ENCODE measurements around the gene ZNF385A. TPM values are rescaled to one million over a fixed set of nuclear protein-coding genes. Genes with fewer than 3 reads are reported as not detected.

The ZNF385A gene
- total and polyA plus RNA-seq, 2 of the 13 experiments (the other 11 are each of a cell fraction or from before 2014, with no cell fraction given), result 0.44 to 0.67 TPM

DNA sequence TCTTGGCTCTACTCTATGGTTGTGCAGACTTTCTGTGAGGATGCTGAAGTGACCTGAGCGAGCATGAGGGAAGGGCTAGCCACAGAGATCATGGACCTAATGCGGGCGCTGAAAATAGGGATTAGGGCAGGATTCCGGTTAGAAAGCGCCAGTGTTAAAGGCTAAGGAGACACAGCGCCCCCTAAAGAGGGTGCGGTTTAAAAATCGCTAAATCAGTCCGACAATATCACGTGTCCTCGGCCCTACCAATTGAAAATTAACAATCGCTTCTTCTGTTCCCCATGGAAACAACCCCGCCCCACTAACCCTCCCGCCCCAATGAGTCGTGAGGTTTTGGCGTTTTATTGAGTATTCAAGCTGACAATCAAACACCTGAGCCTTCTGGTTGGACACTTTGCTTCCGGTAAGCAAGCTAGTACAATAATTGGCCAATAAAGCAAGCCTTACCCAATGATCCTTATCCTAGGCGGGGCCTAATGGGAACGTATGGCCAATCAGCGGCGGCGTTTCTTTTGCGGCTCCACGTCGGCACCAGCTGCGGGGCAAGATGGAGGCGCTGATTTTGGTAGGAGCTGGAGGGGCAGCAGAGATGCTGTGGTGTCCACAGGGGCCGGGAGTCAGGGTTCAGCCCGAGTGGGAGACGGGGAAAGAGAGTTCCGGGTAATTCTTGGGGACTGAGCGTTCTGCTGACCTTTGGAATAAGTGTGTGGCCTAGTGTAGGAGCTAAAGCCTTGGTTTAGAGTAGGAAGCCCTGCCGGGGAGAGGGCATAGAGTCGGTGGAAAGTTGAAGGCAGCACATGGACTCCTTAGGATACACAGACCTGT is 59.7 kb downstream of the ZNF385A start, which contains the start of gene COPZ1 (continued):
- no peak; the same call in 1 of the 2 replicates for TF ChIP-seq EEA1 (CRISPR knock-in tag; IDR thresholded peaks at IDR 0.05; ENCODE audit: borderline replicate concordance)
- peak; percentile 62 for TF ChIP-seq ZNF781 (CRISPR knock-in tag; IDR thresholded peaks at IDR 0.05; ENCODE audit: borderline replicate concordance, not compliant biosample characterization)
- peak; percentile 87; the same call in 1 of the 2 replicates for TF ChIP-seq DMAP1 (CRISPR knock-in tag; IDR thresholded peaks at IDR 0.05)
- no peak for TF ChIP-seq ADNP (CRISPR knock-in tag; IDR thresholded peaks at IDR 0.05)
- TF ChIP-seq ZNF547 (CRISPR knock-in tag; IDR thresholded peaks at IDR 0.05), result no peak; the same call in 1 of the 2 replicates
- TF ChIP-seq, protein P1, sequence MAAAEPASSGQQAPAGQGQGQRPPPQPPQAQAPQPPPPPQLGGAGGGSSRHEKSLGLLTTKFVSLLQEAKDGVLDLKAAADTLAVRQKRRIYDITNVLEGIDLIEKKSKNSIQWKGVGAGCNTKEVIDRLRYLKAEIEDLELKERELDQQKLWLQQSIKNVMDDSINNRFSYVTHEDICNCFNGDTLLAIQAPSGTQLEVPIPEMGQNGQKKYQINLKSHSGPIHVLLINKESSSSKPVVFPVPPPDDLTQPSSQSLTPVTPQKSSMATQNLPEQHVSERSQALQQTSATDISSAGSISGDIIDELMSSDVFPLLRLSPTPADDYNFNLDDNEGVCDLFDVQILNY (CRISPR knock-in tag; conservative IDR thresholded peaks at IDR 0.05), result no peak
- TF ChIP-seq, protein P2, sequence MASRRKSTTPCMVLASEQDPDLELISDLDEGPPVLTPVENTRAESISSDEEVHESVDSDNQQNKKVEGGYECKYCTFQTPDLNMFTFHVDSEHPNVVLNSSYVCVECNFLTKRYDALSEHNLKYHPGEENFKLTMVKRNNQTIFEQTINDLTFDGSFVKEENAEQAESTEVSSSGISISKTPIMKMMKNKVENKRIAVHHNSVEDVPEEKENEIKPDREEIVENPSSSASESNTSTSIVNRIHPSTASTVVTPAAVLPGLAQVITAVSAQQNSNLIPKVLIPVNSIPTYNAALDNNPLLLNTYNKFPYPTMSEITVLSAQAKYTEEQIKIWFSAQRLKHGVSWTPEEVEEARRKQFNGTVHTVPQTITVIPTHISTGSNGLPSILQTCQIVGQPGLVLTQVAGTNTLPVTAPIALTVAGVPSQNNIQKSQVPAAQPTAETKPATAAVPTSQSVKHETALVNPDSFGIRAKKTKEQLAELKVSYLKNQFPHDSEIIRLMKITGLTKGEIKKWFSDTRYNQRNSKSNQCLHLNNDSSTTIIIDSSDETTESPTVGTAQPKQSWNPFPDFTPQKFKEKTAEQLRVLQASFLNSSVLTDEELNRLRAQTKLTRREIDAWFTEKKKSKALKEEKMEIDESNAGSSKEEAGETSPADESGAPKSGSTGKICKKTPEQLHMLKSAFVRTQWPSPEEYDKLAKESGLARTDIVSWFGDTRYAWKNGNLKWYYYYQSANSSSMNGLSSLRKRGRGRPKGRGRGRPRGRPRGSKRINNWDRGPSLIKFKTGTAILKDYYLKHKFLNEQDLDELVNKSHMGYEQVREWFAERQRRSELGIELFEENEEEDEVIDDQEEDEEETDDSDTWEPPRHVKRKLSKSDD (CRISPR knock-in tag; IDR thresholded peaks at IDR 0.05; ENCODE audit: low read depth), result no peak
- TF ChIP-seq, protein P3, sequence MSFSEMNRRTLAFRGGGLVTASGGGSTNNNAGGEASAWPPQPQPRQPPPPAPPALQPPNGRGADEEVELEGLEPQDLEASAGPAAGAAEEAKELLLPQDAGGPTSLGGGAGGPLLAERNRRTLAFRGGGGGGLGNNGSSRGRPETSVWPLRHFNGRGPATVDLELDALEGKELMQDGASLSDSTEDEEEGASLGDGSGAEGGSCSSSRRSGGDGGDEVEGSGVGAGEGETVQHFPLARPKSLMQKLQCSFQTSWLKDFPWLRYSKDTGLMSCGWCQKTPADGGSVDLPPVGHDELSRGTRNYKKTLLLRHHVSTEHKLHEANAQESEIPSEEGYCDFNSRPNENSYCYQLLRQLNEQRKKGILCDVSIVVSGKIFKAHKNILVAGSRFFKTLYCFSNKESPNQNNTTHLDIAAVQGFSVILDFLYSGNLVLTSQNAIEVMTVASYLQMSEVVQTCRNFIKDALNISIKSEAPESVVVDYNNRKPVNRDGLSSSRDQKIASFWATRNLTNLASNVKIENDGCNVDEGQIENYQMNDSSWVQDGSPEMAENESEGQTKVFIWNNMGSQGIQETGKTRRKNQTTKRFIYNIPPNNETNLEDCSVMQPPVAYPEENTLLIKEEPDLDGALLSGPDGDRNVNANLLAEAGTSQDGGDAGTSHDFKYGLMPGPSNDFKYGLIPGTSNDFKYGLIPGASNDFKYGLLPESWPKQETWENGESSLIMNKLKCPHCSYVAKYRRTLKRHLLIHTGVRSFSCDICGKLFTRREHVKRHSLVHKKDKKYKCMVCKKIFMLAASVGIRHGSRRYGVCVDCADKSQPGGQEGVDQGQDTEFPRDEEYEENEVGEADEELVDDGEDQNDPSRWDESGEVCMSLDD (CRISPR knock-in tag; IDR thresholded peaks at IDR 0.05; ENCODE audit: borderline replicate concordance), result no peak
- TF ChIP-seq, protein P4, sequence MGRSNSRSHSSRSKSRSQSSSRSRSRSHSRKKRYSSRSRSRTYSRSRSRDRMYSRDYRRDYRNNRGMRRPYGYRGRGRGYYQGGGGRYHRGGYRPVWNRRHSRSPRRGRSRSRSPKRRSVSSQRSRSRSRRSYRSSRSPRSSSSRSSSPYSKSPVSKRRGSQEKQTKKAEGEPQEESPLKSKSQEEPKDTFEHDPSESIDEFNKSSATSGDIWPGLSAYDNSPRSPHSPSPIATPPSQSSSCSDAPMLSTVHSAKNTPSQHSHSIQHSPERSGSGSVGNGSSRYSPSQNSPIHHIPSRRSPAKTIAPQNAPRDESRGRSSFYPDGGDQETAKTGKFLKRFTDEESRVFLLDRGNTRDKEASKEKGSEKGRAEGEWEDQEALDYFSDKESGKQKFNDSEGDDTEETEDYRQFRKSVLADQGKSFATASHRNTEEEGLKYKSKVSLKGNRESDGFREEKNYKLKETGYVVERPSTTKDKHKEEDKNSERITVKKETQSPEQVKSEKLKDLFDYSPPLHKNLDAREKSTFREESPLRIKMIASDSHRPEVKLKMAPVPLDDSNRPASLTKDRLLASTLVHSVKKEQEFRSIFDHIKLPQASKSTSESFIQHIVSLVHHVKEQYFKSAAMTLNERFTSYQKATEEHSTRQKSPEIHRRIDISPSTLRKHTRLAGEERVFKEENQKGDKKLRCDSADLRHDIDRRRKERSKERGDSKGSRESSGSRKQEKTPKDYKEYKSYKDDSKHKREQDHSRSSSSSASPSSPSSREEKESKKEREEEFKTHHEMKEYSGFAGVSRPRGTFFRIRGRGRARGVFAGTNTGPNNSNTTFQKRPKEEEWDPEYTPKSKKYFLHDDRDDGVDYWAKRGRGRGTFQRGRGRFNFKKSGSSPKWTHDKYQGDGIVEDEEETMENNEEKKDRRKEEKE (IDR thresholded peaks at IDR 0.05), result no peak
- TF ChIP-seq ZBTB8A (CRISPR knock-in tag; IDR thresholded peaks at IDR 0.05; ENCODE audit: borderline replicate concordance, low read depth), result no peak
- 0 out of 2 replicates have a peak, but pooled peaks have one; percentile 24 for TF ChIP-seq MAZ (IDR thresholded peaks at IDR 0.05; ENCODE audit: borderline replicate concordance, low read depth, low read length)
- TF ChIP-seq MAZ (CRISPR knock-in tag; IDR thresholded peaks at IDR 0.05; ENCODE audit: low read depth), result peak; percentile 63
- TF ChIP-seq MEIS1 (CRISPR knock-in tag; IDR thresholded peaks at IDR 0.05; ENCODE audit: borderline replicate concordance), result no peak
- 0 out of 2 replicates have a peak, but pooled peaks have one; percentile 33 for TF ChIP-seq PCBP1 (IDR thresholded peaks at IDR 0.05; ENCODE audit: borderline replicate concordance, low read depth, low read length)
- TF ChIP-seq, protein P5, sequence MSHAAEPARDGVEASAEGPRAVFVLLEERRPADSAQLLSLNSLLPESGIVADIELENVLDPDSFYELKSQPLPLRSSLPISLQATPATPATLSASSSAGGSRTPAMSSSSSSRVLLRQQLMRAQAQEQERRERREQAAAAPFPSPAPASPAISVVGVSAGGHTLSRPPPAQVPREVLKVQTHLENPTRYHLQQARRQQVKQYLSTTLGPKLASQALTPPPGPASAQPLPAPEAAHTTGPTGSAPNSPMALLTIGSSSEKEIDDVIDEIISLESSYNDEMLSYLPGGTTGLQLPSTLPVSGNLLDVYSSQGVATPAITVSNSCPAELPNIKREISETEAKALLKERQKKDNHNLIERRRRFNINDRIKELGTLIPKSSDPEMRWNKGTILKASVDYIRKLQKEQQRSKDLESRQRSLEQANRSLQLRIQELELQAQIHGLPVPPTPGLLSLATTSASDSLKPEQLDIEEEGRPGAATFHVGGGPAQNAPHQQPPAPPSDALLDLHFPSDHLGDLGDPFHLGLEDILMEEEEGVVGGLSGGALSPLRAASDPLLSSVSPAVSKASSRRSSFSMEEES (CRISPR knock-in tag; IDR thresholded peaks at IDR 0.05), result peak; percentile 46; the same call in 1 of the 2 replicates
- TF ChIP-seq SNRNP70 (IDR thresholded peaks at IDR 0.05; ENCODE audit: low read depth, low read length), result no peak
- TF ChIP-seq CHCHD3 (CRISPR knock-in tag; IDR thresholded peaks at IDR 0.05), result no peak

Data from HepG2 (cell line).